HCT116 (cell line): ENCODE results near the gene RAP1A.

Experiments used
- EZH2 ChIP-seq: fragments of 200-600 bp; sonication (generic); IDR thresholded peaks from 2 replicates; pipeline ENCODE4 v1.6.1; 2017; ENCODE audit warnings: antibody characterized with exemption, mixed run types
- RAD21 ChIP-seq: IDR thresholded peaks from 2 replicates; pipeline ENCODE4 v1.6.1; 2012; ENCODE audit warnings: low read depth, mild to moderate bottlenecking
- TF ChIP-seq, protein P1 (sequence below): IDR thresholded peaks from 2 replicates; pipeline ENCODE4 v1.6.1; 2012; ENCODE audit warnings: low read depth
- TF ChIP-seq, protein P2 (sequence below), 3 experiments: fragments of 200-600 bp in 1 of 3; sonication (generic) in 1 of 3; IDR thresholded peaks in 2 of 3; conservative IDR thresholded peaks in 1 of 3; 2 replicates each; pipeline ENCODE4 v1.5.1; 2012 to 2017; ENCODE audit warnings: low read depth in 2 of 3, low read length in 2 of 3, antibody characterized with exemption in 1 of 3, borderline replicate concordance in 1 of 3, control low read depth in 1 of 3, mild to moderate bottlenecking in 1 of 3, mixed read lengths in 1 of 3, mixed run types in 1 of 3, moderate library complexity in 1 of 3; ENCODE audit not compliant: insufficient read depth in 1 of 3

- TF ChIP-seq, protein P1, sequence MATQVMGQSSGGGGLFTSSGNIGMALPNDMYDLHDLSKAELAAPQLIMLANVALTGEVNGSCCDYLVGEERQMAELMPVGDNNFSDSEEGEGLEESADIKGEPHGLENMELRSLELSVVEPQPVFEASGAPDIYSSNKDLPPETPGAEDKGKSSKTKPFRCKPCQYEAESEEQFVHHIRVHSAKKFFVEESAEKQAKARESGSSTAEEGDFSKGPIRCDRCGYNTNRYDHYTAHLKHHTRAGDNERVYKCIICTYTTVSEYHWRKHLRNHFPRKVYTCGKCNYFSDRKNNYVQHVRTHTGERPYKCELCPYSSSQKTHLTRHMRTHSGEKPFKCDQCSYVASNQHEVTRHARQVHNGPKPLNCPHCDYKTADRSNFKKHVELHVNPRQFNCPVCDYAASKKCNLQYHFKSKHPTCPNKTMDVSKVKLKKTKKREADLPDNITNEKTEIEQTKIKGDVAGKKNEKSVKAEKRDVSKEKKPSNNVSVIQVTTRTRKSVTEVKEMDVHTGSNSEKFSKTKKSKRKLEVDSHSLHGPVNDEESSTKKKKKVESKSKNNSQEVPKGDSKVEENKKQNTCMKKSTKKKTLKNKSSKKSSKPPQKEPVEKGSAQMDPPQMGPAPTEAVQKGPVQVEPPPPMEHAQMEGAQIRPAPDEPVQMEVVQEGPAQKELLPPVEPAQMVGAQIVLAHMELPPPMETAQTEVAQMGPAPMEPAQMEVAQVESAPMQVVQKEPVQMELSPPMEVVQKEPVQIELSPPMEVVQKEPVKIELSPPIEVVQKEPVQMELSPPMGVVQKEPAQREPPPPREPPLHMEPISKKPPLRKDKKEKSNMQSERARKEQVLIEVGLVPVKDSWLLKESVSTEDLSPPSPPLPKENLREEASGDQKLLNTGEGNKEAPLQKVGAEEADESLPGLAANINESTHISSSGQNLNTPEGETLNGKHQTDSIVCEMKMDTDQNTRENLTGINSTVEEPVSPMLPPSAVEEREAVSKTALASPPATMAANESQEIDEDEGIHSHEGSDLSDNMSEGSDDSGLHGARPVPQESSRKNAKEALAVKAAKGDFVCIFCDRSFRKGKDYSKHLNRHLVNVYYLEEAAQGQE = no peak
- TF ChIP-seq EZH2 (no peak), RAD21 (no peak)
- TF ChIP-seq, protein P2, sequence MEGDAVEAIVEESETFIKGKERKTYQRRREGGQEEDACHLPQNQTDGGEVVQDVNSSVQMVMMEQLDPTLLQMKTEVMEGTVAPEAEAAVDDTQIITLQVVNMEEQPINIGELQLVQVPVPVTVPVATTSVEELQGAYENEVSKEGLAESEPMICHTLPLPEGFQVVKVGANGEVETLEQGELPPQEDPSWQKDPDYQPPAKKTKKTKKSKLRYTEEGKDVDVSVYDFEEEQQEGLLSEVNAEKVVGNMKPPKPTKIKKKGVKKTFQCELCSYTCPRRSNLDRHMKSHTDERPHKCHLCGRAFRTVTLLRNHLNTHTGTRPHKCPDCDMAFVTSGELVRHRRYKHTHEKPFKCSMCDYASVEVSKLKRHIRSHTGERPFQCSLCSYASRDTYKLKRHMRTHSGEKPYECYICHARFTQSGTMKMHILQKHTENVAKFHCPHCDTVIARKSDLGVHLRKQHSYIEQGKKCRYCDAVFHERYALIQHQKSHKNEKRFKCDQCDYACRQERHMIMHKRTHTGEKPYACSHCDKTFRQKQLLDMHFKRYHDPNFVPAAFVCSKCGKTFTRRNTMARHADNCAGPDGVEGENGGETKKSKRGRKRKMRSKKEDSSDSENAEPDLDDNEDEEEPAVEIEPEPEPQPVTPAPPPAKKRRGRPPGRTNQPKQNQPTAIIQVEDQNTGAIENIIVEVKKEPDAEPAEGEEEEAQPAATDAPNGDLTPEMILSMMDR (IDR thresholded peaks at IDR 0.05 in 2 of 3, conservative IDR thresholded peaks at IDR 0.05 in 1 of 3; ENCODE audit: borderline replicate concordance in 1 of 3, insufficient read depth in 1 of 3, low read depth in 2 of 3, low read length in 2 of 3) = no peak
Observed at GRCh38 chr1:111649648-111650047, 30.1 kb downstream of the RAP1A start.
